ENCODE results near the gene PKD1L1.

The PKD1L1 gene

DNA sequence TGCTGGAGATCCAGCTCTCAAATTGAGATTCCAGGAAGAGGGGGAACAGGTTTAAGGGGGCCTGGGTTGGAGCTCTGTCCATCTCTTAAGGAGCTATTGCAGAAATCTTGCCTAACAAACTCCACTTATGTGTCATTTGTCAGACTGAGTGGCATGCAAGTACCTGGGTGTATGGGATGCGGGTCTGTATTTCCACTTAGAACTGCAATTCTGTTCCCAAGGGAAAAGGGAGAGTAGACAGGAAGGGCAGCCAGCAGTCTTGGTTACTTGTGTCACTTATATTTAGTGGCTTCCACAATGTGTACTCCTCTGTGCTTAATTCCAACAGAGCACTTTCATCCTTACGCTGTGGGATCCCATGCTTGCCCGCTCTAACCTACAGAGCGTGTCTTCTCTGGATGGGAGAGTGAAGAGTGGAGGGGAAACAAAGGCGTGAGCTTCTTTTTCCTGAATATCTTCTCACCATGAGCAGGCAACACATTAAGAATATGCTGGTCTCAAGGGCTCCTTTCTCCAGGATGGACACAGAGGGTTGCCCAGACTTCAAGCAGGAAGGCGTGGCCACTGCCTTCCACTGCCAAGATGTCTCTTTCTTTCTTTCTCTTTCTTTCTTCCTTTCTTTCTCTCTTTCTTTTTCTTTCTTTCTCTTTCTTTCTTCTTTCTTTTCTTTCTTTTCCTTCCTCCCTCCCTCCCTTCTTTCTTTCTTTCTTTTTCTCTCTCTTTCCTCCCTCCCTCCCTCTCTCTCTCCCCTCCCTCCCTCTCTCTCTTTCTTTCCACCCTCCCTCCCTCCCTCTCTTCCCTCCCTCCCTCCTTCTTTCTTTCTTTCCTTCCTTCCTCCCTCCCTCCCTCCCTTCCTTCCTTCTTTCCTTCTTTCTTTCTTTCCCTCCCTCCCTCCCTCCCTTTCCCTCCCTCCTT lies 212.6 kb downstream of the PKD1L1 start:
- no peak for DNase-seq (ENCODE audit: low read depth)
- H3K4me3 ChIP-seq (ENCODE audit: low read depth, low read length): no peak overlapping the region

DNA sequence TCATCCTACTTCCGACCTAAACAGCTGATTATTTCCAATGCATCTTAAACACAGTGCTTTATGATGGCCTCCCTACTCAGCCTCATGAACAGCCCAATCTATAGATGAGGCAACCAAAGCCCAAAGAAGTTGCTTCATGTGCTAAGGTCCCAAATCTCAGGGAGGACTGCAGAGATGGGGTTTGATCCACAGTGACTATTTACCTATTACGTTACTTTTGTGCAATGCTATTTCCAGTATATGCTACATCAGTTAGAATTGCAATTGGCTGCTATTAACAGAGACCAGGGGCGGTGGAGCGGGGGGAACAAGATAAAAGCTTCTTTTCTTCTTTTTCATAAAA lies 213.3 kb downstream of the PKD1L1 start:
- no peak for DNase-seq (ENCODE audit: low read depth)
- no peak overlapping the region for H3K4me3 ChIP-seq (ENCODE audit: low read depth, low read length)

- H3K4me3 ChIP-seq (ENCODE audit: low read depth, low read length): no peak overlapping the region
- DNase-seq (ENCODE audit: low read depth): no peak
These were observed 213.8 kb downstream of the PKD1L1 start for GRCh38 chr7:47734287-47734948.

GRCh38 chr7:47730142-47730541 lies 218.1 kb downstream of the PKD1L1 start:
- no peak overlapping the region for H3K4me3 ChIP-seq (ENCODE audit: low read depth, low read length)
- DNase-seq (ENCODE audit: low read depth): no peak

DNA sequence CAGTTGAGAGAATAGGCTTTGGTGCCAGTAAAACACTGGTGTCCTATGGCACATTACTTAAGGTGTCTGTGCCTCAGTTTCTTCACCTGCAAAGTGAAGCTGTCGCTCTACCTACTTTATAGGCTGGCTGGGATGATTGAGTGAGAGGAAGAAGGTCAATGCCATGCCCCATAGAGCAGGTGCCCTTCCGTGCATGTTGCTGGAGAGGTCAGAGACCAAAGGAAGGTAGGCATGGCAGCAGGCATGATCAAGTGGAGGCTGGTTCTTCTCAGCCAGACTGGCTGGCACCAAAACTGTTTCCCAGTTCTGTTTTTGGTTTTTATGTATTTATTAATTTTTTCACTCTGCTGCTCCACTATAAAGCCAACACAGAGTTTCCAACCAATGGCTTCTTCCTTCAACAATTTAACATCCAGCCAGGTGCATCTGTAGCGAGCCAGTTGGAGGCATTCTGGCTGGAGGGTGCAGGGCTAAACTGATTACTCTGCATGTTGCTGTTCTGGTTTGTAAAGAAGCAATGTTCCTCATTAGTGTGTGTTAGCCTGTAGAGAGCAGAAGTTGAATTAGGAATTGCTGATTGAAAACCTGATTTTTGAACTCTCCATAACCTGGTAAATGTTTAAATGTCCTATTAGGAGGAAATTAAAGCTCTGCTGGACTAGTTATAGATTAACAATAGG lies 222.1 kb downstream of the PKD1L1 start:
- no peak for DNase-seq (ENCODE audit: low read depth)
- no peak overlapping the region for H3K4me3 ChIP-seq (ENCODE audit: low read depth, low read length)

DNA sequence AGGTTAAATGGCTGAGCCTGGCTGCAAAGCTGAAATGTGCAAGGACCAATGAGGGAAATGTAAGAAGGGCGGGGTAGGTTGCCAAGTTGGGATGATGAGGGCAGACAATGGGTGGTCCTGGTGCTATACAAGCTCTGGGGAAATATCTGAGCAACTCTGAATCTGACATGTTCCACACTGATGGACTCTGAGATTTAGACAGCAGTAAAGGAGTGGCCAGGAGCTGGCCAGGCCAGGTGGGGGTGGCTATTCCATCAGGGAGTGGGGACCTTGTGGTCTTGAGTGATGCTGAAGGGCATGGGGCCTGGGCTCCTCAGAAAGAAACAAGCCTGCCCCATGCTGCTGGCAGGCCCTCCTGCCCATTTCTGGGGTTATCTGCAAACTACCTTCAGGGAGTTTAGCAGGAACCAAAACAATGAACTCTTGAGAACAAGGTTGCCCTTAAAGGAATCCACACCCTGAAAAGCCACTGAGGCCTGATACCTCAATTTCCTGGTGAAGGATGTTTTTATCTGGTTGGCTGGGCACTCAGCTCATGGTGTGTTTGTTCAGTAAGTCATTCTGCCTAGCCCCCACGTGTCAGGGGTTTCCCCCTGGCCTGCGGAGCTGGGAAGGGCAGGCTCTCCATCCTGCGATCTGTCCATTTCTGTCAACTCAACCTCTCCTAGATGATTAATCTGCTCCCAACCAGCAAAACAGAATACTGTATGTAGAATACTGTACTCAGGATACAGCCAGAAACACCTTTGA lies 223.1 kb downstream of the PKD1L1 start:
- DNase-seq (ENCODE audit: low read depth): no peak
- no peak overlapping the region for H3K4me3 ChIP-seq (ENCODE audit: low read depth, low read length)

Measured in skeletal muscle cell (primary cell).